NCI-H2107 (cell line): ENCODE measurements around the gene IFNA16.
"Not testable (repeated sequence)": the region's sequence is repeated elsewhere in the genome, so short reads cannot be mapped to it uniquely, and the experiment has no call there.

ENCODE experiments used
- DNase-seq: peaks from one replicate; lab custom pipeline; 2025; lab: John Stamatoyannopoulos, UW

Gene IFNA16

GRCh38 chr9:21194867-21195776 is 22.0 kb downstream of the IFNA16 start:
- not testable (repeated sequence) for DNase-seq

GRCh38 chr9:21187487-21187886 is 29.6 kb downstream of the IFNA16 start, which contains the start of gene IFNA4:
IFNA4 (minus strand) TSS chr9:21187587; CDS start chr9:21187531, 56 bp downstream.
- not testable (repeated sequence) for DNase-seq

- DNase-seq = not testable (repeated sequence)
These were observed 34.0 kb downstream of the IFNA16 start for GRCh38 chr9:21182810-21183736.

GRCh38 chr9:21174671-21175070 is 42.4 kb downstream of the IFNA16 start:
- DNase-seq = no peak

GRCh38 chr9:21172156-21172555 is 45.0 kb downstream of the IFNA16 start:
- no peak for DNase-seq

GRCh38 chr9:21171351-21171750 is 45.8 kb downstream of the IFNA16 start:
- no peak for DNase-seq

- not testable (repeated sequence) for DNase-seq
These were observed 50.6 kb downstream of the IFNA16 start, which contains the start of gene IFNA21 for GRCh38 chr9:21166560-21166959. IFNA21 (minus strand) TSS chr9:21166660; CDS start chr9:21166612, 48 bp downstream.
